Hepatocyte (in vitro differentiated cells): ENCODE measurements around the gene RAB1A.

Experiments
- CTCF ChIP-seq: fragments of 200-600 bp; sonication (generic); IDR thresholded peaks from 2 replicates; pipeline ENCODE4 v1.5.1; 2016; ENCODE audit warnings: antibody characterized with exemption, mild to moderate bottlenecking; ENCODE audit not compliant: poor library complexity
- EZH2phosphoT487 ChIP-seq: fragments of 200-600 bp; sonication (generic); IDR thresholded peaks from one replicate; pipeline ENCODE4 v1.6.1; 2018; ENCODE audit warnings: antibody characterized with exemption, mild to moderate bottlenecking, low read depth, moderate library complexity; ENCODE audit not compliant: unreplicated experiment, severe bottlenecking

GRCh38 chr2:65136253-65136652, 6.3 kb upstream of the RAB1A start:
- no peak for TF ChIP-seq EZH2phosphoT487
- no peak for TF ChIP-seq CTCF
